ENCODE results near the gene C2orf49.

C2orf49 gene

GRCh38 chr2:105375001-105375561 lies 37.7 kb downstream of the C2orf49 start:
- TF ChIP-seq CTCF (IDR thresholded peaks at IDR 0.05; ENCODE audit: unreplicated experiment in 3 of 3): no peak
- peaks cover 35% of the 10 kb centered on the region for H3K36me3 Mint-ChIP-seq (ENCODE audit: low read depth)
- peaks cover 58% of the 10 kb centered on the region for H3K4me1 Mint-ChIP-seq
- H3K27ac Mint-ChIP-seq: peak overlapping the region; percentile 52 to 77 (median 75)
- H3K4me3 Mint-ChIP-seq: no peak overlapping the region
- H3K27me3 Mint-ChIP-seq (ENCODE audit: low read depth): peaks cover under 1% of the 10 kb centered on the region
- no peaks in the 10 kb centered on the region for H3K9me3 Mint-ChIP-seq

- Mint-ChIP-seq H3K36me3 (ENCODE audit: low read depth) (peaks cover 36% of the 10 kb centered on the region), H3K4me3 (no peak overlapping the region), H3K27me3 (ENCODE audit: low read depth) (no peaks in the 10 kb centered on the region), H3K9me3 (no peaks in the 10 kb centered on the region), H3K27ac (peak overlapping the region in 2 of 3 experiments; percentile 12 to 81), H3K4me1 (peaks cover 58% of the 10 kb centered on the region)
- TF ChIP-seq CTCF (IDR thresholded peaks at IDR 0.05; ENCODE audit: unreplicated experiment in 3 of 3): no peak
Observed at GRCh38 chr2:105376010-105376409, 38.7 kb downstream of the C2orf49 start.

- H3K27me3 Mint-ChIP-seq (ENCODE audit: low read depth): no peaks in the 10 kb centered on the region
- H3K9me3 Mint-ChIP-seq: no peaks in the 10 kb centered on the region
- no peak overlapping the region for H3K4me3 Mint-ChIP-seq
- peaks cover 58% of the 10 kb centered on the region for H3K4me1 Mint-ChIP-seq
- peaks cover 42% of the 10 kb centered on the region for H3K36me3 Mint-ChIP-seq (ENCODE audit: low read depth)
- H3K27ac Mint-ChIP-seq: peak overlapping the region in 2 of 3 experiments; percentile 12 to 81
- TF ChIP-seq CTCF (IDR thresholded peaks at IDR 0.05; ENCODE audit: unreplicated experiment in 3 of 3): no peak
Observed at GRCh38 chr2:105376789-105377240, 39.5 kb downstream of the C2orf49 start.

GRCh38 chr2:105377871-105378270 lies 40.5 kb downstream of the C2orf49 start:
- no peaks in the 10 kb centered on the region for H3K27me3 Mint-ChIP-seq (ENCODE audit: low read depth)
- no peak for TF ChIP-seq CTCF (IDR thresholded peaks at IDR 0.05; ENCODE audit: unreplicated experiment in 3 of 3)
- H3K36me3 Mint-ChIP-seq (ENCODE audit: low read depth): peaks cover 41% of the 10 kb centered on the region

GRCh38 chr2:105378276-105378840 lies 41.0 kb downstream of the C2orf49 start:
- peaks cover 56% of the 10 kb centered on the region for H3K4me1 Mint-ChIP-seq

More at GRCh38 chr2:105377871-105378270, 40.5 kb downstream of the C2orf49 start:
- Mint-ChIP-seq H3K9me3 (no peaks in the 10 kb centered on the region), H3K4me1 (peaks cover 57% of the 10 kb centered on the region), H3K27ac (no peak overlapping the region), H3K4me3 (no peak overlapping the region)

More at GRCh38 chr2:105378276-105378840, 41.0 kb downstream of the C2orf49 start:
- TF ChIP-seq CTCF (IDR thresholded peaks at IDR 0.05; ENCODE audit: unreplicated experiment in 3 of 3): no peak
- peaks cover 40% of the 10 kb centered on the region for H3K36me3 Mint-ChIP-seq (ENCODE audit: low read depth)
- H3K27ac Mint-ChIP-seq: peak overlapping the region in 1 of 3 experiments; percentile 32
- no peaks in the 10 kb centered on the region for H3K27me3 Mint-ChIP-seq (ENCODE audit: low read depth)
- no peak overlapping the region for H3K4me3 Mint-ChIP-seq
- H3K9me3 Mint-ChIP-seq: no peaks in the 10 kb centered on the region
